ENCODE results near the gene GOLGA6L7.
"Not testable (repeated sequence)": the region's sequence is repeated elsewhere in the genome, so short reads cannot be mapped to it uniquely, and the experiment has no call there.

GOLGA6L7 gene

GRCh38 chr15:28848521-28848920 lies at the start of gene GOLGA6L7:
Gene GOLGA6L7, minus strand, starts transcription at chr15:28848644. Its CDS starts 95 bp downstream, at chr15:28848549.
- H3K9me3 ChIP-seq (ENCODE audit: control insufficient read depth, insufficient read depth, low read depth, low read length); H3K4me1 ChIP-seq (ENCODE audit: control insufficient read depth, insufficient read depth, low read length); H3K27me3 ChIP-seq (ENCODE audit: control insufficient read depth, insufficient read depth, low read length); H3K36me3 ChIP-seq (ENCODE audit: control insufficient read depth, insufficient read depth, low read length); H3K4me3 ChIP-seq (ENCODE audit: low read depth, low read length); H3K27ac ChIP-seq (ENCODE audit: low read depth, low read length); H3K9ac ChIP-seq (ENCODE audit: low read length): not testable (repeated sequence)

- Histone ChIP-seq H3K27me3 (ENCODE audit: control insufficient read depth, insufficient read depth, low read length) (no peaks in the 10 kb centered on the region), H3K4me3 (ENCODE audit: low read depth, low read length) (no peak overlapping the region), H3K27ac (ENCODE audit: low read depth, low read length) (no peak overlapping the region), H3K9ac (ENCODE audit: low read length) (no peak overlapping the region), H3K4me1 (ENCODE audit: control insufficient read depth, insufficient read depth, low read length) (no peaks in the 10 kb centered on the region), H3K36me3 (ENCODE audit: control insufficient read depth, insufficient read depth, low read length) (no peaks in the 10 kb centered on the region), H3K9me3 (ENCODE audit: control insufficient read depth, insufficient read depth, low read depth, low read length) (peaks cover 12% of the 10 kb centered on the region; the same call in 1 of the 2 replicates)
Observed at GRCh38 chr15:28897861-28898585, 49.6 kb upstream of the GOLGA6L7 start.

DNA sequence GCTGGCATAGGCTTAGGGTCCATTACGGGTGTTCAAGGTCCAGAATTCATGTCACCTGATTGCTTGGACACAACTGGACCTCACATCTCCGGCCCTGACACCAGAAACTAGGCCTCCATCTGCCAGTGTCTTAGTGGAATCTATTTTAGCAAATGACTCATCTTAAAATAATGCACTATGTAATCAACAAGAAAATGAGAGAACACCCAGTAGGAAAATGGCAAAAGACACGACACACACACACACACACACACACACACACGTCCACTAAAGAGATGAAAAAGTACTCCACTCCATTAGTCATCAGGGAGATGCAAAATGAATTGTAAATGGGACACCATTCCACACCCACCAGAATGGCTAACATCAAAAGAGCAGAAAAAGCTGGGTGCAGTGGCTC lies 48.5 kb upstream of the GOLGA6L7 start:
- H3K27ac ChIP-seq (ENCODE audit: low read depth, low read length), result no peak overlapping the region
- peaks cover 12% of the 10 kb centered on the region; the same call in 1 of the 2 replicates for H3K9me3 ChIP-seq (ENCODE audit: control insufficient read depth, insufficient read depth, low read depth, low read length)
- no peak overlapping the region for H3K4me3 ChIP-seq (ENCODE audit: low read depth, low read length)
- H3K4me1 ChIP-seq (ENCODE audit: control insufficient read depth, insufficient read depth, low read length), result no peaks in the 10 kb centered on the region
- no peaks in the 10 kb centered on the region for H3K36me3 ChIP-seq (ENCODE audit: control insufficient read depth, insufficient read depth, low read length)
- H3K27me3 ChIP-seq (ENCODE audit: control insufficient read depth, insufficient read depth, low read length), result no peaks in the 10 kb centered on the region
- H3K9ac ChIP-seq (ENCODE audit: low read length), result no peak overlapping the region

DNA sequence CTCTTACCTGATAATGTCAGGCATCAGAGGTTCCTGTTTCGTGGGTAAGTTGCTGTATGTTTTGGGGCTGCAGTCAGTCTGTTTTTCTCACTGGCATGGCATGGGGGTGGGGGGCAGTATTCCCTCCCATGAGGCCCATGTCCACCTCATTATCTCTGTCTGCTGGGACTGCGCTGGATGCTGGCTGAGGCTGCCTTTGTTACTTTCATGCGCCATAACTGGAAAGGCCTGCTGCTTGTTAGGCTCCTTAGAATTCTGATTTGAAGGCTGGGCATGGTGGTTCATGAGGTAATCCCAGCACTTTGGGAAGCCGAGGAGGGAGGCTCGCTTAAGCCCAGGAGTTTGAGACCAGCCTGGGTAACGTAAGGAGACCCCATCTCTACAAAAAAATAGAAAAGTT lies 47.1 kb upstream of the GOLGA6L7 start:
- Histone ChIP-seq H3K27me3 (ENCODE audit: control insufficient read depth, insufficient read depth, low read length) (no peaks in the 10 kb centered on the region), H3K27ac (ENCODE audit: low read depth, low read length) (no peak overlapping the region), H3K9me3 (ENCODE audit: control insufficient read depth, insufficient read depth, low read depth, low read length) (peaks cover 12% of the 10 kb centered on the region; the same call in 1 of the 2 replicates), H3K9ac (ENCODE audit: low read length) (no peak overlapping the region), H3K4me1 (ENCODE audit: control insufficient read depth, insufficient read depth, low read length) (no peaks in the 10 kb centered on the region), H3K4me3 (ENCODE audit: low read depth, low read length) (no peak overlapping the region), H3K36me3 (ENCODE audit: control insufficient read depth, insufficient read depth, low read length) (no peaks in the 10 kb centered on the region)

GRCh38 chr15:28895146-28895545 lies 46.7 kb upstream of the GOLGA6L7 start:
- H3K27me3 ChIP-seq (ENCODE audit: control insufficient read depth, insufficient read depth, low read length), result no peaks in the 10 kb centered on the region
- no peaks in the 10 kb centered on the region for H3K36me3 ChIP-seq (ENCODE audit: control insufficient read depth, insufficient read depth, low read length)
- H3K27ac ChIP-seq (ENCODE audit: low read depth, low read length), result no peak overlapping the region
- no peaks in the 10 kb centered on the region for H3K4me1 ChIP-seq (ENCODE audit: control insufficient read depth, insufficient read depth, low read length)
- peaks cover 12% of the 10 kb centered on the region; the same call in 1 of the 2 replicates for H3K9me3 ChIP-seq (ENCODE audit: control insufficient read depth, insufficient read depth, low read depth, low read length)
- H3K9ac ChIP-seq (ENCODE audit: low read length), result no peak overlapping the region
- no peak overlapping the region for H3K4me3 ChIP-seq (ENCODE audit: low read depth, low read length)

- H3K27me3 ChIP-seq (ENCODE audit: control insufficient read depth, insufficient read depth, low read length), result no peaks in the 10 kb centered on the region
- no peak overlapping the region for H3K4me3 ChIP-seq (ENCODE audit: low read depth, low read length)
- peaks cover 12% of the 10 kb centered on the region; the same call in 1 of the 2 replicates for H3K9me3 ChIP-seq (ENCODE audit: control insufficient read depth, insufficient read depth, low read depth, low read length)
- no peak overlapping the region for H3K27ac ChIP-seq (ENCODE audit: low read depth, low read length)
- no peak overlapping the region for H3K9ac ChIP-seq (ENCODE audit: low read length)
- no peaks in the 10 kb centered on the region for H3K36me3 ChIP-seq (ENCODE audit: control insufficient read depth, insufficient read depth, low read length)
- H3K4me1 ChIP-seq (ENCODE audit: control insufficient read depth, insufficient read depth, low read length), result no peaks in the 10 kb centered on the region
Observed at GRCh38 chr15:28894631-28895030, 46.2 kb upstream of the GOLGA6L7 start.

GRCh38 chr15:28892789-28893610 lies 44.6 kb upstream of the GOLGA6L7 start:
- no peaks in the 10 kb centered on the region; the same call in 1 of the 2 replicates for H3K4me1 ChIP-seq (ENCODE audit: control insufficient read depth, insufficient read depth, low read length)
- no peak overlapping the region for H3K9ac ChIP-seq (ENCODE audit: low read length)

DNA sequence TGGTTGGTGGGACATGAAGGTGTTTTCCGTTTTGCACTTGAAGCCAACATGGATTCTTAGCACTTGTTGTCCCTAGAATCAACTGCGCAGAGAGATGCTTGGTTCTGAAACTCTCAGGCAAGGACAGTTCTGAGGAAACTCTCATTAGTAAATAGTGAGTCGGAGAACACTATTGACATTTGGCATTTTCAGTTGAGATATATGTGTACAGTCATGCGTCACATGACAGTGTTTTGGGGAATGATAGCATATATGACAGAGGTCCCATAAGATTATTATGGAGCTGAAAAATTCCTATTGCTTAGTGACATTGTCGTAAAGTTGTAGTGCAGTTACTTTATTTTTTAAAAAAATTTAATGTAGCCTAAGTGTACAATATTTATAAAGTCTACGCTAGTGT lies 43.1 kb upstream of the GOLGA6L7 start:
- peaks cover 8% of the 10 kb centered on the region; the same call in 1 of the 2 replicates for H3K4me1 ChIP-seq (ENCODE audit: control insufficient read depth, insufficient read depth, low read length)
- no peak overlapping the region for H3K27ac ChIP-seq (ENCODE audit: low read depth, low read length)
- no peak overlapping the region for H3K4me3 ChIP-seq (ENCODE audit: low read depth, low read length)

More at GRCh38 chr15:28892789-28893610, 44.6 kb upstream of the GOLGA6L7 start:
- peaks cover 9% of the 10 kb centered on the region; the same call in 1 of the 2 replicates for H3K9me3 ChIP-seq (ENCODE audit: control insufficient read depth, insufficient read depth, low read depth, low read length)
- peaks cover 5% of the 10 kb centered on the region for H3K27me3 ChIP-seq (ENCODE audit: control insufficient read depth, insufficient read depth, low read length)
- H3K4me3 ChIP-seq (ENCODE audit: low read depth, low read length), result no peak overlapping the region
- no peaks in the 10 kb centered on the region for H3K36me3 ChIP-seq (ENCODE audit: control insufficient read depth, insufficient read depth, low read length)
- no peak overlapping the region for H3K27ac ChIP-seq (ENCODE audit: low read depth, low read length)

GRCh38 chr15:28890711-28891495 lies 42.5 kb upstream of the GOLGA6L7 start:
- H3K9me3 ChIP-seq (ENCODE audit: control insufficient read depth, insufficient read depth, low read depth, low read length), result no peaks in the 10 kb centered on the region
- no peak overlapping the region for H3K9ac ChIP-seq (ENCODE audit: low read length)
- H3K27ac ChIP-seq (ENCODE audit: low read depth, low read length), result no peak overlapping the region
- peaks cover 8% of the 10 kb centered on the region; the same call in 1 of the 2 replicates for H3K4me1 ChIP-seq (ENCODE audit: control insufficient read depth, insufficient read depth, low read length)
- no peak overlapping the region for H3K4me3 ChIP-seq (ENCODE audit: low read depth, low read length)
- peaks cover 21% of the 10 kb centered on the region for H3K27me3 ChIP-seq (ENCODE audit: control insufficient read depth, insufficient read depth, low read length)
- H3K36me3 ChIP-seq (ENCODE audit: control insufficient read depth, insufficient read depth, low read length), result no peaks in the 10 kb centered on the region

More for the DNA sequence above, 43.1 kb upstream of the GOLGA6L7 start:
- Histone ChIP-seq H3K27me3 (ENCODE audit: control insufficient read depth, insufficient read depth, low read length) (peaks cover 19% of the 10 kb centered on the region), H3K36me3 (ENCODE audit: control insufficient read depth, insufficient read depth, low read length) (no peaks in the 10 kb centered on the region), H3K9me3 (ENCODE audit: control insufficient read depth, insufficient read depth, low read depth, low read length) (0 out of 2 replicates have a peak, but pooled peaks cover 2% of the 10 kb centered on the region), H3K9ac (ENCODE audit: low read length) (no peak overlapping the region)

- H3K4me3 ChIP-seq (ENCODE audit: low read depth, low read length); H3K4me1 ChIP-seq (ENCODE audit: control insufficient read depth, insufficient read depth, low read length); H3K27ac ChIP-seq (ENCODE audit: low read depth, low read length); H3K9ac ChIP-seq (ENCODE audit: low read length); H3K9me3 ChIP-seq (ENCODE audit: control insufficient read depth, insufficient read depth, low read depth, low read length); H3K36me3 ChIP-seq (ENCODE audit: control insufficient read depth, insufficient read depth, low read length): not testable (repeated sequence)
- H3K27me3 ChIP-seq (ENCODE audit: control insufficient read depth, insufficient read depth, low read length), result peaks cover 26% of the 10 kb centered on the region
Observed at GRCh38 chr15:28890291-28890690, 41.8 kb upstream of the GOLGA6L7 start.
